ENCODE measurements around the gene DIDO1.

The DIDO1 gene

GRCh38 chr20:62844182-62844581 lies 82.1 kb downstream of the DIDO1 start:
- no peak for TF ChIP-seq CTCF (IDR thresholded peaks at IDR 0.05; ENCODE audit: low read depth, low read length)
- DNase-seq, result no peak
- no peak overlapping the region for H3K4me3 ChIP-seq (ENCODE audit: low read depth, low read length)

GRCh38 chr20:62843656-62844055 lies 82.6 kb downstream of the DIDO1 start:
- Histone ChIP-seq H3K9me3 (no peaks in the 10 kb centered on the region), H3K4me1 (no peaks in the 10 kb centered on the region; the same call in 1 of the 2 replicates), H3K27me3 (no peaks in the 10 kb centered on the region), H3K36me3 (peaks cover 11% of the 10 kb centered on the region; the same call in 1 of the 2 replicates), H3K4me3 (ENCODE audit: low read depth, low read length) (no peak overlapping the region)
- TF ChIP-seq CTCF (IDR thresholded peaks at IDR 0.05; ENCODE audit: low read depth, low read length), result no peak
- DNase-seq, result no peak

More at GRCh38 chr20:62844182-62844581, 82.1 kb downstream of the DIDO1 start:
- Histone ChIP-seq H3K36me3 (peaks cover 11% of the 10 kb centered on the region; the same call in 1 of the 2 replicates), H3K4me1 (no peaks in the 10 kb centered on the region; the same call in 1 of the 2 replicates), H3K27me3 (no peaks in the 10 kb centered on the region), H3K9me3 (no peaks in the 10 kb centered on the region)

GRCh38 chr20:62841705-62842212 lies 84.5 kb downstream of the DIDO1 start:
- H3K4me3 ChIP-seq (ENCODE audit: low read depth, low read length), result no peak overlapping the region
- no peak for TF ChIP-seq CTCF (IDR thresholded peaks at IDR 0.05; ENCODE audit: low read depth, low read length)
- DNase-seq, result no peak
- peaks cover 11% of the 10 kb centered on the region; the same call in 1 of the 2 replicates for H3K36me3 ChIP-seq
- peaks cover 11% of the 10 kb centered on the region for H3K4me1 ChIP-seq
- no peaks in the 10 kb centered on the region for H3K27me3 ChIP-seq
- H3K9me3 ChIP-seq, result no peaks in the 10 kb centered on the region; the same call in 1 of the 2 replicates

GRCh38 chr20:62840244-62841197 lies 85.8 kb downstream of the DIDO1 start:
- no peak for DNase-seq
- Histone ChIP-seq H3K36me3 (peaks cover 7% of the 10 kb centered on the region; the same call in 1 of the 2 replicates), H3K27me3 (no peaks in the 10 kb centered on the region), H3K4me3 (ENCODE audit: low read depth, low read length) (no peak overlapping the region), H3K9me3 (no peaks in the 10 kb centered on the region; the same call in 1 of the 2 replicates), H3K4me1 (peaks cover 16% of the 10 kb centered on the region)
- no peak for TF ChIP-seq CTCF (IDR thresholded peaks at IDR 0.05; ENCODE audit: low read depth, low read length)

- no peak for TF ChIP-seq CTCF (IDR thresholded peaks at IDR 0.05; ENCODE audit: low read depth, low read length)
- no peak for DNase-seq
- no peaks in the 10 kb centered on the region for H3K27me3 ChIP-seq
- peaks cover 16% of the 10 kb centered on the region for H3K4me1 ChIP-seq
- no peaks in the 10 kb centered on the region; the same call in 1 of the 2 replicates for H3K9me3 ChIP-seq
- H3K4me3 ChIP-seq (ENCODE audit: low read depth, low read length), result no peak overlapping the region
- no peaks in the 10 kb centered on the region for H3K36me3 ChIP-seq
These were observed 86.5 kb downstream of the DIDO1 start for GRCh38 chr20:62839816-62840215.

Data from BE2C (cell line).